Putamen (tissue), 1 donor: ENCODE data around the gene OTOG.
A peak's percentile ranks its signal among the peaks of the same experiment; 100 is the strongest.

Experiments used
- DNase-seq: peaks from one replicate; pipeline ENCODE4 v3.0.0-alpha.2; 2016; ENCODE audit warnings: low spot score

Gene OTOG

GRCh38 chr11:17588166-17588565, 41.1 kb downstream of the OTOG start:
- no peak for DNase-seq

- no peak for DNase-seq
Measured at GRCh38 chr11:17588721-17589120, 41.7 kb downstream of the OTOG start.

- DNase-seq, result no peak
Measured at GRCh38 chr11:17590463-17590862, 43.4 kb downstream of the OTOG start.

GRCh38 chr11:17591293-17591692, 44.2 kb downstream of the OTOG start:
- DNase-seq, result no peak

- DNase-seq, result no peak
Measured at GRCh38 chr11:17593466-17594245, 46.6 kb downstream of the OTOG start.

GRCh38 chr11:17594686-17595192, 47.7 kb downstream of the OTOG start:
- no peak for DNase-seq

- no peak for DNase-seq
Measured at GRCh38 chr11:17595526-17596309, 48.7 kb downstream of the OTOG start.

- DNase-seq, result no peak
Measured at GRCh38 chr11:17596310-17596669, 49.2 kb downstream of the OTOG start.

GRCh38 chr11:17596711-17597110, 49.7 kb downstream of the OTOG start:
- DNase-seq, result no peak

- no peak for DNase-seq
Measured at GRCh38 chr11:17597770-17598169, 50.7 kb downstream of the OTOG start.

- DNase-seq, result peak; percentile 50
Measured at GRCh38 chr11:17598700-17599459, 51.8 kb downstream of the OTOG start.

- DNase-seq, result no peak
Measured at GRCh38 chr11:17599460-17599925, 52.4 kb downstream of the OTOG start.

GRCh38 chr11:17600316-17601255, 53.5 kb downstream of the OTOG start:
- no peak for DNase-seq

- peak; percentile 26 for DNase-seq
Measured at GRCh38 chr11:17601256-17601671, 54.2 kb downstream of the OTOG start.

GRCh38 chr11:17601676-17602075, 54.6 kb downstream of the OTOG start:
- no peak for DNase-seq

- DNase-seq, result no peak
Measured at GRCh38 chr11:17602105-17603001, 55.3 kb downstream of the OTOG start.

- no peak for DNase-seq
Measured at GRCh38 chr11:17603056-17603825, 56.2 kb downstream of the OTOG start.

GRCh38 chr11:17604201-17604914, 57.3 kb downstream of the OTOG start:
- no peak for DNase-seq

GRCh38 chr11:17604915-17605233, 57.8 kb downstream of the OTOG start:
- no peak for DNase-seq
